Uterus (tissue), 2 donors: ENCODE results near the gene AQP6.

Experiments used
- CTCF ChIP-seq, 4 experiments: fragments of 200-600 bp in 2 of 4; fragments of 450-650 bp in 2 of 4; sonication (generic) in 2 of 4; IDR thresholded peaks; one replicate each; pipeline ENCODE4 v1.5.1; 2016 to 2019; ENCODE audit warnings: antibody characterized with exemption in 4 of 4, mild to moderate bottlenecking in 2 of 4, moderate library complexity in 1 of 4
- POLR2A ChIP-seq, 2 donors: fragments of 450-650 bp; IDR thresholded peaks; one replicate each; pipeline ENCODE4 v1.6.1; 2016; ENCODE audit warnings: antibody characterized with exemption in 2 of 2, mild to moderate bottlenecking in 1 of 2, moderate library complexity in 1 of 2

GRCh38 chr12:50024227-50024626 is 51.5 kb downstream of the AQP6 start:
- TF ChIP-seq CTCF (IDR thresholded peaks at IDR 0.05): no peak
- TF ChIP-seq POLR2A (IDR thresholded peaks at IDR 0.05): no peak
